Measurements from ENCODE around the gene PTGFRN.
"Not testable (repeated sequence)": the region's sequence is repeated elsewhere in the genome, so short reads cannot be mapped to it uniquely, and the experiment has no call there.

PTGFRN gene

GRCh38 chr1:116909512-116910378 lies at the start of gene PTGFRN:
Gene PTGFRN, plus strand, starts transcription at chr1:116909916. Its CDS starts 288 bp downstream, at chr1:116910204.
- no peak for DNase-seq (ENCODE audit: low read depth)

GRCh38 chr1:116860167-116860566 lies 49.5 kb upstream of the PTGFRN start:
- not testable (repeated sequence) for DNase-seq (ENCODE audit: low read depth)

GRCh38 chr1:116861137-116861536 lies 48.6 kb upstream of the PTGFRN start:
- DNase-seq (ENCODE audit: low read depth), result no peak

- not testable (repeated sequence) for DNase-seq (ENCODE audit: low read depth)
Observed at GRCh38 chr1:116863031-116863430, 46.7 kb upstream of the PTGFRN start.

- DNase-seq (ENCODE audit: low read depth), result not testable (repeated sequence)
Observed at GRCh38 chr1:116866478-116866877, 43.2 kb upstream of the PTGFRN start.

GRCh38 chr1:116868385-116868784 lies 41.3 kb upstream of the PTGFRN start:
- DNase-seq (ENCODE audit: low read depth), result no peak

- DNase-seq (ENCODE audit: low read depth), result no peak
Observed at GRCh38 chr1:116869611-116870010, 40.1 kb upstream of the PTGFRN start.

GRCh38 chr1:116870300-116870699 lies 39.4 kb upstream of the PTGFRN start:
- DNase-seq (ENCODE audit: low read depth), result no peak

- DNase-seq (ENCODE audit: low read depth), result no peak
Observed at GRCh38 chr1:116871779-116872146, 38.0 kb upstream of the PTGFRN start.

GRCh38 chr1:116873680-116874271 lies 35.9 kb upstream of the PTGFRN start:
- DNase-seq (ENCODE audit: low read depth), result no peak

GRCh38 chr1:116874733-116875249 lies 34.9 kb upstream of the PTGFRN start:
- DNase-seq (ENCODE audit: low read depth), result no peak

GRCh38 chr1:116875391-116875790 lies 34.3 kb upstream of the PTGFRN start:
- no peak for DNase-seq (ENCODE audit: low read depth)

- not testable (repeated sequence) for DNase-seq (ENCODE audit: low read depth)
Observed at GRCh38 chr1:116875946-116876345, 33.8 kb upstream of the PTGFRN start.

- DNase-seq (ENCODE audit: low read depth), result no peak
Observed at GRCh38 chr1:116877141-116877818, 32.4 kb upstream of the PTGFRN start.

- DNase-seq (ENCODE audit: low read depth), result no peak
Observed at GRCh38 chr1:116878804-116879477, 30.8 kb upstream of the PTGFRN start.

GRCh38 chr1:116879478-116880133 lies 30.1 kb upstream of the PTGFRN start:
- DNase-seq (ENCODE audit: low read depth), result no peak

GRCh38 chr1:116880917-116881316 lies 28.8 kb upstream of the PTGFRN start:
- DNase-seq (ENCODE audit: low read depth), result no peak

- no peak for DNase-seq (ENCODE audit: low read depth)
Observed at GRCh38 chr1:116881879-116882520, 27.7 kb upstream of the PTGFRN start.

GRCh38 chr1:116882866-116883265 lies 26.9 kb upstream of the PTGFRN start:
- no peak for DNase-seq (ENCODE audit: low read depth)

- DNase-seq (ENCODE audit: low read depth), result no peak
Observed at GRCh38 chr1:116886291-116886878, 23.3 kb upstream of the PTGFRN start.

- no peak for DNase-seq (ENCODE audit: low read depth)
Observed at GRCh38 chr1:116887212-116887611, 22.5 kb upstream of the PTGFRN start.

All from stimulated activated CD8-positive, alpha-beta memory T cell treated with anti-CD3 and anti-CD28 coated beads, Interleukin-15, amount 100 ng/mL, for 1 hour (primary cell).